DMS53 treated with DMSO at 0.1 percent for 48 hours (cell line): ENCODE measurements around the gene STOML2.

Source experiments
- DNase-seq: peaks from one replicate; lab custom pipeline; 2025; ENCODE audit not compliant: unreplicated experiment; lab: John Stamatoyannopoulos, UW

The STOML2 gene

GRCh38 chr9:35073279-35073612 is 29.7 kb downstream of the STOML2 start:
- no peak for DNase-seq

- DNase-seq = peak; percentile 95
These were observed 30.3 kb downstream of the STOML2 start, which contains the start of gene VCP for GRCh38 chr9:35072461-35073278. Gene VCP, minus strand, starts transcription at chr9:35072625. Its CDS starts 272 bp downstream, at chr9:35072353.

GRCh38 chr9:35071814-35072460 is 31.0 kb downstream of the STOML2 start:
- DNase-seq = peak; percentile 41

- DNase-seq = no peak
These were observed 31.8 kb downstream of the STOML2 start for GRCh38 chr9:35070823-35071813.

GRCh38 chr9:35069020-35069419 is 33.9 kb downstream of the STOML2 start:
- no peak for DNase-seq

- DNase-seq = no peak
These were observed 35.9 kb downstream of the STOML2 start for GRCh38 chr9:35067056-35067455.

GRCh38 chr9:35060548-35061207 is 42.3 kb downstream of the STOML2 start:
- DNase-seq = no peak

- no peak for DNase-seq
These were observed 43.5 kb downstream of the STOML2 start for GRCh38 chr9:35059438-35059837.

- no peak for DNase-seq
These were observed 45.7 kb downstream of the STOML2 start for GRCh38 chr9:35057271-35057620.

GRCh38 chr9:35056571-35057270 is 46.2 kb downstream of the STOML2 start:
- DNase-seq = no peak

- no peak for DNase-seq
These were observed 47.9 kb downstream of the STOML2 start for GRCh38 chr9:35054871-35055644.

GRCh38 chr9:35054185-35054835 is 48.6 kb downstream of the STOML2 start:
- DNase-seq = no peak

- peak; percentile 34 for DNase-seq
These were observed 51.6 kb downstream of the STOML2 start for GRCh38 chr9:35051069-35051967.
